ENCODE measurements around the gene SYNPO2. TPM values are rescaled to one million over a fixed set of nuclear protein-coding genes. Genes with fewer than 3 reads are reported as not detected.

SYNPO2 gene
- total RNA-seq, 1 experiment from 2014 or later = 0.87 TPM

GRCh38 chr4:118898221-118898620 is 9.6 kb downstream of the SYNPO2 start:
- DNase-seq = no peak
- intact Hi-C loops (cut with micrococcal nuclease; ENCODE audit: unreplicated experiment) = no loop called here
- no TSS peak for BruUV-seq (replicated peaks)
- Histone ChIP-seq H3K4me2 (no peak overlapping the region), H3F3A (ENCODE audit: insufficient read depth, low read depth) (no peaks in the 10 kb centered on the region), H3K4me1 (replicated peaks; ENCODE audit: insufficient read depth) (no peaks in the 10 kb centered on the region), H3K36me3 (ENCODE audit: low read depth) (no peaks in the 10 kb centered on the region), H3K79me2 (ENCODE audit: low read depth) (no peaks in the 10 kb centered on the region), H3K9me3 (ENCODE audit: insufficient read depth, low read depth) (no peaks in the 10 kb centered on the region), H3K4me3 (no peak overlapping the region), H2AFZ (no peak overlapping the region), H3K9me2 (ENCODE audit: insufficient read depth) (no peaks in the 10 kb centered on the region), H3K27ac (no peak overlapping the region), H3K27me3 (ENCODE audit: insufficient read depth, low read depth) (no peaks in the 10 kb centered on the region), H4K20me1 (ENCODE audit: insufficient read depth) (no peaks in the 10 kb centered on the region)
- TF ChIP-seq CTCF (conservative IDR thresholded peaks at IDR 0.05) = no peak
- TF ChIP-seq EZH2 (IDR thresholded peaks at IDR 0.05; ENCODE audit: low read depth) = no peak
- ChIA-PET CTCF (no interaction called here), POLR2A (ENCODE audit: unreplicated experiment) (no interaction called here)

DNA sequence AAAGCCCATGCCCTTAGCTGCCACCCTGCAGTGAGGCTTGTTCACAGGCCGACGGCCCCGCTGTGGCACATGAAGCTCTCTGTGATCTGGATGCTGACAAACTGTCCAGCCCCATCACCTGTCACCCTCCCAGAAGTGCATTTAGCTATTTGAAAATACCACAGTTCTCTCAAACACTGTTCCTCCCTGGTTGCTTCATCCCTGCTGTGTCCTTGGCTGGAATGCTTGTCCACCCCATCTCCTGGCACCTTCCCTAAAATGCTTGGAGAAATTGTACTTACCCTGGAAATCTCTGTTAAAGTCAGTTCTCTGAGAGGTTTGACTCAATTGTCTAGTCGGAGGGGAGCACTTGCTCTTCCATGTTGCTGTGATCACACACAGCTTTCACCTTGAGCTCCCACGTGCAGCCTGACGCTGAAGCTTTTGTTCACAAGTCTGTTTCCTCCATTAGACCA is 10.1 kb downstream of the SYNPO2 start:
- BruUV-seq (replicated peaks) = no TSS peak
- H3K36me3 ChIP-seq (ENCODE audit: low read depth) = no peaks in the 10 kb centered on the region
- intact Hi-C loops (cut with micrococcal nuclease; ENCODE audit: unreplicated experiment) = no loop called here
- ChIA-PET POLR2A (ENCODE audit: unreplicated experiment) (no interaction called here), CTCF (no interaction called here)
- H3K9me2 ChIP-seq (ENCODE audit: insufficient read depth) = no peaks in the 10 kb centered on the region
- no peaks in the 10 kb centered on the region for H3K4me1 ChIP-seq (replicated peaks; ENCODE audit: insufficient read depth)
- no peaks in the 10 kb centered on the region for H3F3A ChIP-seq (ENCODE audit: insufficient read depth, low read depth)
- DNase-seq = no peak
- H3K9me3 ChIP-seq (ENCODE audit: insufficient read depth, low read depth) = no peaks in the 10 kb centered on the region
- no peaks in the 10 kb centered on the region for H3K27me3 ChIP-seq (ENCODE audit: insufficient read depth, low read depth)
- no peak overlapping the region for H3K4me2 ChIP-seq
- H3K27ac ChIP-seq = no peak overlapping the region
- H4K20me1 ChIP-seq (ENCODE audit: insufficient read depth) = no peaks in the 10 kb centered on the region
- TF ChIP-seq CTCF (conservative IDR thresholded peaks at IDR 0.05) (no peak), EZH2 (IDR thresholded peaks at IDR 0.05; ENCODE audit: low read depth) (no peak)
- no peak overlapping the region for H3K4me3 ChIP-seq
- H2AFZ ChIP-seq = no peak overlapping the region
- H3K79me2 ChIP-seq (ENCODE audit: low read depth) = no peaks in the 10 kb centered on the region

DNA sequence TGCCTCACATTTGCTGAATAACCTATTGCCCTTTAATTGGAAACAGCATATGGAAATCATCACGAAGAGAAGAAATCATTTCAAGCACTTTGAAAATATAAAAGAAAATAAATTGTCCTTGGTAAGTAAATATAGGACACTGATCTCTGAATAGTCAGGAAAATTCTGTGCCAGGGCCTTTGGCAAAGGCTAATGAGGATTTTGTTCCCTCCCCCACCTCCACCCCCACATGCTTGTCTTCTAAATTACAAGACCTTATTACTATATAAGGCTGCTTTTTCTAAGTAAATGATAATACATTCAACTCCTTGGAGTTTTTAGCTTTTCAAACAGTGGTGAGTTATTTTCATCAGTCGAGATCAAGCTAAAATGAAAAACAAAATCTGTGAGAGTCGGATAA is 15.8 kb downstream of the SYNPO2 start:
- ChIA-PET CTCF (no interaction called here), POLR2A (ENCODE audit: unreplicated experiment) (no interaction called here)
- Histone ChIP-seq H3K36me3 (ENCODE audit: low read depth) (no peaks in the 10 kb centered on the region), H3K4me1 (replicated peaks; ENCODE audit: insufficient read depth) (no peaks in the 10 kb centered on the region), H3K4me2 (no peak overlapping the region), H3K27me3 (ENCODE audit: insufficient read depth, low read depth) (no peaks in the 10 kb centered on the region), H3K9me3 (ENCODE audit: insufficient read depth, low read depth) (no peaks in the 10 kb centered on the region), H3K4me3 (no peak overlapping the region), H4K20me1 (ENCODE audit: insufficient read depth) (no peaks in the 10 kb centered on the region), H3K79me2 (ENCODE audit: low read depth) (no peaks in the 10 kb centered on the region), H3K27ac (no peak overlapping the region), H2AFZ (no peak overlapping the region), H3K9me2 (ENCODE audit: insufficient read depth) (no peaks in the 10 kb centered on the region), H3F3A (ENCODE audit: insufficient read depth, low read depth) (no peaks in the 10 kb centered on the region)
- no TSS peak for BruUV-seq (replicated peaks)
- TF ChIP-seq CTCF (conservative IDR thresholded peaks at IDR 0.05) (no peak), EZH2 (IDR thresholded peaks at IDR 0.05; ENCODE audit: low read depth) (no peak)
- DNase-seq = no peak
- intact Hi-C loops (cut with micrococcal nuclease; ENCODE audit: unreplicated experiment) = no loop called here

Data from PC-9 (cell line).